NCI-H82 treated with DMSO at 0.1 percent for 48 hours (cell line): ENCODE measurements around the gene GDPGP1.

Experiments
- DNase-seq: peaks from one replicate; lab custom pipeline; 2025; ENCODE audit not compliant: unreplicated experiment; lab: John Stamatoyannopoulos, UW

Gene GDPGP1

DNA sequence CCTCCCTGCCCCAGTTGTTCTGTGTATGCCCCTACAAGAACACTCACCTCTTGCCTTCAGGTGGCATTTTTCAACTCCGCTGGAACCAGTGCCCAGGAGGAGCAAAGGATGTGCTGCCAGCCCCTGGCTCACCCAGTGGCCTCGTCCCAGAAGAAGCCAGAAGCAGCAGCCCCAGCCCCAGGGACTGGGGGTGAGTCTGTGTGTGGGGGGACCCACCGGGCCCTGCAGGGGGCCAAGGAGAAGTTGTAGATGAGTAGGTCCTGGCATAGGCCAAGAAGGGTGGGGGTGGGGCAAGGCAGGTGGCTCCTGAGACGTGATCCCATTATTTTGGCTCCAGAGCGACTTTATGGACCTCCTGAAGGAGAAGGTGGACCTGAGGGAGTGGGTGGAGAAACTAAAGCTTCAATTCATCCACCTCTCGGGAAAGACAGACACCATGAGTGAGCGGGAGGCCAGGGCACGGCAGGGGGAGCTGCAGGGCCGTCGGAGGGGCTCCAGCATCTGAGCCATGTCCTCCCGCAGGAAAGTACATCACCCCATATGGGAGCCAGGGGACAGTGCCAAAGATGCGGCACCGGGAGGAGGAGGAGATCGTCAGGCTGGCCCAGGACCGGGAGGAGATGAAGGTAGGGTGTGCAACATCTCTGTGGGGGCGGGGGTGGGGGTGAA lies 60.7 kb downstream of the GDPGP1 start:
- no peak for DNase-seq

DNA sequence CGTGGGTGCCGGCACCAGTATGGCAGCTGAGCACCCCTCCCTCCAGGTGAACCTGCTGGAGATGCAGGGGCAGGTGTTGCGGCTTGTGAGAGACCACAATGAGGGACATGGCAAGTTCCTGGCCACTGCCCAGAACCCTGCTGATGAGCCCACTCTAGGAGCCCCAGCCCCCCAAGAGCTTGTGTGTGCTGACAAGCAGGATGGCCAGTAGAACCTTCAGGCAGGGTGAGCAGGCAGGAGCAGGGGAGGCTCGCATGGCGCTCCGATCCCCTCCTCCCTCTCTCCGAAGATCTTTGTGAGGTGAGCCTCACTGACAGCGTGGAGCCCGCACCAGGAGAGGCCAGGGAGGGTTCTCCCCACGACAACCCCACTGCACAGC lies 61.2 kb downstream of the GDPGP1 start:
- DNase-seq: no peak
